Sigmoid colon (tissue), 4 donors: ENCODE results near the gene ALG6.

Source experiments
- EP300 ChIP-seq, 4 donors: sonication (generic); formaldehyde crosslinking; IDR thresholded peaks; one replicate each; pipeline ENCODE4 v1.6.1; 2017; ENCODE audit warnings: antibody characterized with exemption in 4 of 4
- POLR2A ChIP-seq, 2 donors: fragments of 450-650 bp; IDR thresholded peaks; one replicate each; pipeline ENCODE4 v1.6.1; 2016; ENCODE audit warnings: antibody characterized with exemption in 2 of 2, mild to moderate bottlenecking in 2 of 2, moderate library complexity in 2 of 2
- POLR2AphosphoS5 ChIP-seq, 4 donors: sonication (generic); formaldehyde crosslinking; IDR thresholded peaks; one replicate each; pipeline ENCODE4 v1.6.1; 2017; ENCODE audit warnings: antibody characterized with exemption in 4 of 4
- TF ChIP-seq, protein P1 (sequence below), 4 experiments: fragments of 450-650 bp in 3 of 4; fragments of 200-600 bp in 1 of 4; IDR thresholded peaks; one replicate each; pipeline ENCODE4 v1.5.1; 2016 to 2019; ENCODE audit warnings: antibody characterized with exemption in 4 of 4, mild to moderate bottlenecking in 3 of 4, moderate library complexity in 2 of 4

DNA sequence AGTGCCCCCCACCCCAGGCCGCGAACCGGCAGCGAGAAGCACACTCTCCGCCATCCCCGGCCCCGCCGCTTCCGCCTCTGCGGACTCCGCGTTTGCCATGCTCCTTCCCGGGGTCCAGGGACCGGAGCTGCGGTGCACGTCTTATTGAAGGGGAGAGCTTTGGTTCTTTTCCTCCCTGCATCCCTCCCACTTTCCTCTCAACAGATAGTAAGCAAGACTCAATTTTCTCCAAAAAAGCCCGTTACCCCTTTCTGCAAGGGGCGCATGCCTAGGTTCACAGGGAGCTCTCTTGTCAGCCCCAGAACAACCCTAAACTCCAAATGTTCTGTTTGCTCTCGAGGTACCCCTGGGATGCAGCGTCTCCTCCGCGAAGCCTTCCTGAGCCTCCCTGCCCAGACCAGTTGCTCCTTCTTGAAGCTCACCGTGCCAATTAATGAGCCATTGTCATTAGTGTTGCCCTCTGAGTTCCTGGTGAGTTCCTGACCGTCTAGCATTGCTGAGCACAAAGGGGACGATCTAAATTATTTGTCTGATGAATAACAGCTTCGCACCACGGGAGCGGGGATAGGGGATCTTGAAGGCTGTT lies 37.0 kb upstream of the ALG6 start:
- TF ChIP-seq, protein P1, sequence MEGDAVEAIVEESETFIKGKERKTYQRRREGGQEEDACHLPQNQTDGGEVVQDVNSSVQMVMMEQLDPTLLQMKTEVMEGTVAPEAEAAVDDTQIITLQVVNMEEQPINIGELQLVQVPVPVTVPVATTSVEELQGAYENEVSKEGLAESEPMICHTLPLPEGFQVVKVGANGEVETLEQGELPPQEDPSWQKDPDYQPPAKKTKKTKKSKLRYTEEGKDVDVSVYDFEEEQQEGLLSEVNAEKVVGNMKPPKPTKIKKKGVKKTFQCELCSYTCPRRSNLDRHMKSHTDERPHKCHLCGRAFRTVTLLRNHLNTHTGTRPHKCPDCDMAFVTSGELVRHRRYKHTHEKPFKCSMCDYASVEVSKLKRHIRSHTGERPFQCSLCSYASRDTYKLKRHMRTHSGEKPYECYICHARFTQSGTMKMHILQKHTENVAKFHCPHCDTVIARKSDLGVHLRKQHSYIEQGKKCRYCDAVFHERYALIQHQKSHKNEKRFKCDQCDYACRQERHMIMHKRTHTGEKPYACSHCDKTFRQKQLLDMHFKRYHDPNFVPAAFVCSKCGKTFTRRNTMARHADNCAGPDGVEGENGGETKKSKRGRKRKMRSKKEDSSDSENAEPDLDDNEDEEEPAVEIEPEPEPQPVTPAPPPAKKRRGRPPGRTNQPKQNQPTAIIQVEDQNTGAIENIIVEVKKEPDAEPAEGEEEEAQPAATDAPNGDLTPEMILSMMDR (IDR thresholded peaks at IDR 0.05), result no peak
- no peak for TF ChIP-seq POLR2A (IDR thresholded peaks at IDR 0.05)
- no peak for TF ChIP-seq POLR2AphosphoS5 (IDR thresholded peaks at IDR 0.05)
- TF ChIP-seq EP300 (IDR thresholded peaks at IDR 0.05), result no peak
